GM21515 (cell line): ENCODE data around the gene TEAD4.

Source experiments
- ATAC-seq: cut with Tn5 transposase; IDR thresholded peaks from one replicate; pipeline ENCODE4 v1.9.1; 2021; ENCODE audit not compliant: unreplicated experiment

TEAD4 gene

DNA sequence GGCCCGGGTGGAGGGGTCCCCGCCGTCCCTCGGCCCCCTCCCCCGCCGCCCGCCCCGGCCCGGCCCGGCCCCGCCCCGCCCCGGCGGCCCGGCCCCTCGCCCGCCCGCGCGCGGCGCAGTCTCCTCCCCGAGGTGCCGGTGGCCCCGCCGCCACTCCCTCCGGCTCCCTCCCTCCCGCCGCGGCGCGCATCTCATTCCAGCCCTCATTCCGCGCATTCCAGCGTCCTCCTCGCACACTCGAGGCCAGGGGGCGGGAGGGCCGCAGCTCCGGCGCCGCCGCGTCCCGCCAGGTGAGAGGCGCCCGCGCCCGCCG is at the start of gene TEAD4:
Gene TEAD4 (plus strand): TSS at position 206 of the 313 bp plus-strand sequence.
- no peak for ATAC-seq

DNA sequence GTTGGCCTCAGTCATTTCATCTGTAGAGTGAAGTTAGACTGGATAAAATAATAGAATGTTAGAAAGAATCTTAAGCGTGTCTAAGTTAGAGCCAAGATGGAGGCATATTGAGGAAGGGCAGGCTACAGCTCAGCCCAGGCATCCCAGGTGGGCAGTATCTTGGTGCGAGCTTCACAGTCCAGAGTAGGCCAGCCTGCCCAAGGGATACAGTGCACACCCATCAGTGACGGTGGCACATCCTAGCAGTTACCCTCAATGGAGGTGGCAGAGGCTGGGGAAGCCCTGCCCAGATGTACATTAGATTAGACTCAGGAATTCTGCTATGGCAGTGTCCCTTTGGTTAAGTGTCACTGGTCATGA is 47.0 kb upstream of the TEAD4 start:
- no peak for ATAC-seq

DNA sequence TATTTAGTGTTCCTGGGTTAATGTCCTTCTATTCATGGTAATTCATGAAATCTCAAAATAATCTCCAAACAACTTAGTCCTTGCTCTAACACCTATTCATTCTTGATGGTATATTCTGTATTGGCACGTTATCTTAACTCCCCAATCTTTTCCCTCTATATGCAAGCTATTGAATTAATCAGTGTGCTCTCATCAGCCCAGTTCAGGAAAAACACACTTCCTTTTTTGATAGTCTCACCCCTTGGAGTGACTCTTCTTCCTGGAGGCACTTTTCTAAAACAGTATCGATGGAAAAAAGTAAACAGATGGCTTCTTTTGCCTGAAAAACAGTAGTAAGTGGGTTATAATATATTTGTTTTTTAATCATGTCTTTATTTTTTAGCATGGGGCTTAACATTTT is 39.9 kb upstream of the TEAD4 start:
- ATAC-seq: no peak

DNA sequence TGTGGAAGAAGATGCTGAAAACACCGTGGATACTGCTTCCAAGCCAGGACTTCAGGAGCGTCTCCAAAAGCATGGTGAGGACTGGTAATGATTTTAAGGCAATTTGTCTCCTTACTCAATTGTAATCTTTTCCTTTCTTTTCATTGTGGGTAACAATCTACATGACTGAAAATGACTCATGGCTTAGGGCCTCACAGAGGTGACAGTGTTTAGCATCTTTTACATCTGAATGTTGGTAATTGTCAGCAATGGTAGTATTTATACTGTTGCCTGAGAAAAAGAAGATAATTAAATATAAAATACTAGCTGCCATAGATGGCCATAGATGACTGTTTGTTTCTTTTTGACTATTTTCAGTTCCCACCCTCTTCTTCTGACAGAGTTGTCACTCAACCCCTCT is 36.9 kb upstream of the TEAD4 start:
- ATAC-seq: no peak

DNA sequence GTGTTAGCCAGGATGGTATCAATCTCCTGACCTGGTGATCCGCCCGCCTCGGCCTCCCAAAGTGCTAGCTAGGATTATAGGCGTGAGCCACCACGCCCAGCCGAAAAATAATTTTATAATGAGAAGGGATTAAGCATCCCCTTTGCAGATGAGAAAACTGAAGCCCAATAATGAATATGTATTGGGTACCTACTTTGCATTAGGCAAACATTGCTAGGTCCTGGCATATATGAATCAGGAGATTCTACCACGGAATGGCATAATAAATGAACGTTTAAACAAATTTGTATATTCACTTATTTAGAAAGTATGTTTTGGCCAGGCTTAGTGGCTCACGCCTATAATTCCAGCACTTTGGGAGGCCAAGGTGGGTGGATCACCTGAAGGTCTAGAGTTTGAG is 36.1 kb upstream of the TEAD4 start:
- no peak for ATAC-seq

DNA sequence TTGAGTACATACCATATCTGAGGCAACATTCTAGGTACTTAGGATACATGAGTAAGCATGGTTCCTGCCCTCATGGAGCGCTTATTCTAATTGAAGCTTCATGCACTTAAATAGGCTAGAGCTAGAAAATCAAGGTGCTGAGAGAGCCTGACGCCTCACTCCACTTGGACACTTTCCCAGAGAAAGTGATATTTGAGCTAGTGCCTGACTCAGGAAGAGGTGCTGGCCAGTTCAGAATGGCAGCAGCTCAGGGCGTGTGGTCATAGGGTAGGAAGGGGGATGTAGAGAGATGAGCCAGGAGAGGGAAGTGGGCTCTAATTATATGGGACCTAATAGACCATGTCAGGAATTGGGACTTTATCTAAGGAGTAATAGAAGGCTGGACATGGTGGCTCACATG is 35.2 kb upstream of the TEAD4 start:
- no peak for ATAC-seq

DNA sequence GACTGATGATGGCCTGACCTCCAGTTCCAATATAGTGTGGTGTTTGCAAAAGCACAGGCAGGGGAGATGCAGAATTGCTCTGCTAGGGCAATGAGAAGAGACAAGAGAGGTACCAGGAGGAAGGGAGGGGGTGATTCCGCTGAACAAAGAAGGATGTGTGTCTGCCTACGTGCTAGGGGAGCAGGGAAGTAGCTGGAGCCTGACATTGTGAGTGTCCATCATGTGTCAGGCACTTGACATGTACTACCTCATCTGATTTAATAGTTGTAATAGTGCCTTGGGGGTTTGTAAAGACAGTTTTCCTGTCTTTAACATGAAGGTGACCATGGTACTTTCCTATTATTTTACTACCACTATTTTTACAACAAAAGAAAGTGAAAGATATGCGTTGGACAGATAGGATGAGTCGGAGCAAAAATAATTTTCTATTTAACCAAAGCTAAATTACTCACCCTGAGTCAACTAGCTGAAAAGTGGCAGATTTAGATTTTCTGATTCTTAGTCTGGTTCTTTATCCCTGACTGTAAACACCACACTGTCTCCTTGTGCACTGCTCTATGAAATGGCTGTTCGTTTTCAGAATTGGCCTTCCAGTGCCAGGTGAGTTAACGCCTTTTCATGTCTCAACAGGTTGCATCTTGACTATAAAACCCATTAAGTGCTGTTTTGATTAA is 33.7 kb upstream of the TEAD4 start:
- no peak for ATAC-seq

DNA sequence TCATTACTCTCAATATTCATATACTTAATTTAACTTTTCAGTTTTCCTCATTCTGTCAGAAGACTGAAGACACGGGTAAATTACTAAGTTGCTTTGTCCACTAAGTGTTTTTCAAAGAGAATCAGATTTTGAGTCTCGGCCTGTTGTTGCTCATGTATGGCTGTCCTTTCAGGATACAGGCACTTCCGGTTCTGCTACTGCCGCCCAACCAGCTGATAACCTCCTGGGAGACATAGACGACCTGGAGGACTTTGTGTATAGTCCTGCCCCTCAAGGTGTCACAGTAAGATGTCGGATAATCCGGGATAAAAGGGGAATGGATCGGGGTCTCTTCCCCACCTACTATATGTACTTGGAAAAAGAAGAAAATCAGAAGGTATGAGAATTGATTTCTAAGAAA is 28.3 kb upstream of the TEAD4 start:
- ATAC-seq: no peak

DNA sequence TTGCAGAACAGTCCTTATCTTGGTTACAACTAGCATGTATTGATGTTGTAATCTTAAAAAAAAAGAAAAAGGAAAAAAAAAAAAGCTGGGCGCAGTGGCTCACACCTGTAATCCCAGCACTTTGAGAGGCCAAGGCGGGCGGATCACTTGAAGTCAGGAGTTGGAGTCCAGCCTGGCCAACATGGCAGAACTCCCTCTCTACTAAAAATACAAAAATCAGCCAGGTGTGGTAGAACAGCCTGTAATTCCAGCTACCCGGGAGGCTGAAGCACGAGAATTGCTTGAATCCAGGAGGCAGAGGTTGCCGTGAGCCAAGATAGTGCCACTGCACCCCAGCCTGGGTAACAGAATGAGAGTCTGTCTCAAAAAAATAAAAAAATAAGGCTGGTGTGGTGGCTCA is 25.6 kb upstream of the TEAD4 start:
- ATAC-seq: no peak

DNA sequence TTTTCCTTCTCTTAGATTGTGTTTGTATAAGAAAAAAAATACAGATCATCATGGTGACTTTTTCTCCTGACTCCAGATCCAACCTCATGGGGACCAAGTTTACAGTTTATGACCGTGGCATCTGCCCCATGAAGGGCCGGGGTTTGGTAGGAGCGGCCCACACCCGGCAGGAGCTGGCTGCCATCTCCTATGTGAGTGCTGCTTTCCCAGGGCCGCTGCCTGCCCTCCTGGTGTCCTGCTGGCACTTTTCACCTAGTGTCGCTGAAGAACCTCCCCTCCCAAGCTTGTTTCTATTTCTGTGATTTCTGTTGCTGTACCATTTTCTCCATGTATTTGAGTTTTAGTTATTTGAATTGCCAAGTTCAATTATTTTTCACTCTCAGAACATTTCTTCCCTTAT is 24.8 kb upstream of the TEAD4 start:
- no peak for ATAC-seq

DNA sequence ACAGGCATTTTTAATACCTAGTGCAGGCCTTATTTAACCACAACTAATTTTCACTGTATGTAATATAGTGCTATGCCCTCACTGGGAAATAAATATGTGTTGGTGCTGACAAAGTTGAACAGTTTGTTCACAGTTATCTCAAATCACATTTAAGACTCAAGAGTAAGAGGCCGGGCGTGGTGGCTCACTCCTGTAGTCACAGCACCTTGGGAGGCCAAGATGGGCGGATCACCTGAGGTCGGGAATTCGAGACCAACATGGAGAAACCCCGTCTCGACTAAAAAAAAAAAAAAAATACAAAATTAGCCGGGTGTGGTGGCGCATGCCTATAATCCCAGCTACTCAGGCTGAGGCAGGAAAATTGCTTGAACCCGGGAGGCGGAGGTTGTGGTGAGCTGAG is 22.9 kb upstream of the TEAD4 start:
- ATAC-seq: no peak

DNA sequence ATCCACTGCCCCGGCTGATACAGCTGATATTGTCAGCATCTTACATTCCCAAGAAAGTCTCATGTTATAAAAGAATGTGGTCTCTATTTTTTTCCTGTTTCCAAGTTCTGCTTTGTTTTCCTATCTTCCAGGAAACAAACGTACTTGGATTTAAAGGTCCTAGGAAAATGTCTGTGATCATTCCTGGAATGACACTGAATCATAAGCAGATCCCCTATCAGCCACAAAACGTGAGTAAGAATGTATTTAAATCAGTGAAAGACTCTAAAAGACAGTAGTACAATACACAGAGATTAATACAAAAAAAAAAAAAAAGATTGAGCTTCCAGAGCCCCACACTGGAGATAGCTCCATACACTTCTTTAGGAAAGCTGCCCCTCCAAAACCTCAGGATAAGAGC is 21.7 kb upstream of the TEAD4 start:
- no peak for ATAC-seq

DNA sequence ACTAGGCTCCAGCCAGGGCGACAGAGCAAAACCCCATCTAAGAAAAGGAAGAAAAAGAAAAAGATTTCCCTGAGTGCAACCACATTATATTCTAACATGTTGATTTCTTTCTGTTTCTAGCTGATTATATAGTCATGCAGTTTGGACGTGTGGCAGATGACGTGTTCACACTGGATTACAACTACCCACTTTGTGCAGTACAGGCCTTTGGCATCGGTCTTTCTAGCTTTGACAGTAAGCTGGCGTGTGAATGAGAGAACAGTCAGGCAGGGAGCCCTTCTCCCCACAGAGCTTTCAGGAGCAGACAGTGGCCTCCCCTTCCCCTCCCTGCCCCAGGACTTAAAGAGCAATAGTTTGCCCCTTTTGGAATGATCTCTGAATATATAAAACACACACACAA is 20.0 kb upstream of the TEAD4 start:
- ATAC-seq: no peak

DNA sequence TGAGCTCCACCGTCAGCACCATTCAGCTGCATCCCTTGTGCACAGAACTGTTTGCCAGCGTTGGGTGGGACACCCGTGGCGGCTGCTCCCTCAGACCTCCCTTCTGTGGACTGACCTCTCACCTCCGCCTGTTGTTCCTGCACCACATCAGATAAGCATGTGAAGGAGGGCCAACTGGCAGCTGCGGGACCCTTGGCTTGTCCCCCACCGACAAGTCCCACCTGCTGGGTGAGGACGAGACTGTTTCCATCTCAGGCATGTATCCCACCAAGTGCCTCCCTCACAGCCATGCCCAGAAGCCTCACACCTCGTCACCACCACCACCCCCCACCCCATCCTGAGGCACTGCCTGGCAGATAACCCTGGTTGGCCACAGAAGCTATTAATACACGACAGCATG is 18.6 kb upstream of the TEAD4 start:
- ATAC-seq: no peak

DNA sequence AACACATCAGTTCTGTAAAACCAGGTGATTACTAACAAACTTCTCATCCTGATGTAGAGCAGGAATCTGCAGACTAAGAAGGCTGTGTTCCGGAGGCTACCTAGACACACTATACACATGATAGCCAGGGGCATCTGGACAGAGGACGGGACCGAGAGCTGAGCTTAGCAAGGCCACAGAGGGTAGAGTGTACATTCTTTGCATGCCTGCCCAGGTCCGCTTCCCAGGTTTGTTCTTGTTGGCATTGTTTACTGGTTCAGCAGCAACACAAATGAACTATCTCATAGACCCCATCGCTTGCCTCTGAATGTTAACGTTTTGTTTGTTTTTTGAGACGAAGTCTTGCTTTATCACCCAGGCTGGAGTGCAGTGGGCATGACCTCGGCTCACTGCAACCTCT is 17.7 kb upstream of the TEAD4 start:
- no peak for ATAC-seq

DNA sequence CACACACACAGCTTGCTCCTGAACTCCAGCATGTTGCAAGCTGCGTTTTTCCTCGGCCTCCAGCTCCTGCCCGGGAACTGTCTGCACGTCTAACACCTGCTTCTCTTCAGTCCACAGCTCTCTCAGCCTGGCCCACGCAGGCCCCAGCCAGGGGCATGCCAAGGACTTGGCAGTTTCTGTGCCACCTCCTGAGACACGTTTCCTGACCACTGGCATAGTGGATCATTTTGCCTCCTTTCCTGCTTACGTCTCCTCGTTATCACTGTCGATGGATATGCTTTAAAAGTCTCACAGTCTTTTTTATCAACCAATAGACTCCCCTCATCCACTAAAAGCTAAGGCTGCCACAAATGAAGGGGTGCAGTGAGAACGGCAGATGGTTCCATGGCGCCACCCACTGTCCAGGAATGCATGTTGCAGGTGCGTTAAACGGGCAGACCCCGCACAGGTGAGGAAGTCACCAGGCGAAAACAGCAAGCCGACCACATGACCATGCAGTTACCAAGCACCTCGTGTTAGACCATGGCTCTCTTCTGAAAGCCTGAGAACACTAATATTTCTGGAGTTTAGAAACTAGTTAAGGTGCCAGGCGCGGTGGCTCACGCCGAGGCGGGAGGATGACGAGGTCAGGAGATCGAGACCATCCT is 14.7 kb upstream of the TEAD4 start:
- no peak for ATAC-seq

DNA sequence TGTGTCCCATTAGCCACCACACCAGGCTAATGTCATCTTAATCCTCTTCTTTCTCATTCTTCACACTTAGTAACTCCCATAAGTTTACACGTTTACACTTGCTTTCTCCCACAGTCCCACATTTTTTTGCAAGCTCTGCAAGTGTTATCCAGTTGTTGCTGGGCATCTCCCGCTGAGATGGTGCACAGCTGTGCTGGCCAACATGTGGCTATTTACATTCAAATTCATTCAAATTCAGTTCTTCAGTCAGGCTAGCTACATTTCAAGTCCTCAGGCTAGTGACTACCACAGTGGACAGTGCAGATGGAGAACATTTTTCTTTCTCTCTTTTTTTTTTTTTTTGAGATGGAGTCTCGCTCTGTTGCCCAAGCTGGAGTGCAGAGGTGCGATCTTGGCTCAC is 9.8 kb upstream of the TEAD4 start:
- ATAC-seq: no peak

DNA sequence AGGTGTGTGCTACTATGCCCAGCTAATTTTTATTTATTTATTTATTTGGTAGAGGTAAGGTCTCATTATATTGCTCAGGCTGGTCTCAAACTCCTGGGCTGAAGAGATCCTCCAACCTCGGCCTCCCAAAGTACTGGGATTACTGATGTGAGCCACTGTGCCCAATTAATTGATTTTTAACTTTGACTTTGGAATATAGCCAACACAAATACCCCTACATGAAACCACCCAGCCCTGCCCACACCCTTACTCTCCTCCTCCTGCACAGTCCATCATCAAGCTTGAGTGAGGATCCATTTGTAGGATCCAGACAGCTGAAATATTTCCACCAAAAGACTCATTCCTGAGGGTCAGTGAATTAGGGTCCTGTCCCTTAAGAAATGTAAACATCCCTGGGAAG is 3.3 kb upstream of the TEAD4 start:
- no peak for ATAC-seq

DNA sequence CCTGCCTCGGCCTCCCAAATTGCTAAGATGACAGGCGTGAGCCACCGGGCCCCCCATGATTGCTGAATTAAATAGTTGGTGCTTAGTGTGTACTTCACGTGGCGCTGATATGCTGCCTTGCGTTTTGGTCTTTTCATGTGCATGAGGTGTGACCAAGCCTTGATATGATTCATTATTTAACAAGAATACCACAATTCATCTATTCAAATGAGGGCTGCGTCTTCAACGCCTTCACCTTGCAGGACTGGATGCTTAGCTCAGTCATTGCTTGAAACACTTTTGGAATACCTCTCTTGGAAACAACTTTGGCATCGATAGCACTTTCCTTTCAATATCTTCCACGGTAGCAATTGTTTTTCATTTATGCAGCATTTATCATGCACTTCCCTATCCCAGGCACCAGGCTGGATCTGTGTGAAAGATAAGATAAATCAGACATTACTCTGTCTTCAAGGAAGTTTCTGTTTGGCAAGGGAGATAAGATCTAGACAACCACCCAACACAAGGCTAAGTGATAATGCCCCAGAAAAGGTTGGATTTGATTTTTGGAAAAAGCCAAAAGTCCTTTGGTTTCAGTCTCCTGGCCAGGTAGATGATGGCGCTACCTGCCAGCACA is 1.3 kb upstream of the TEAD4 start:
- no peak for ATAC-seq

DNA sequence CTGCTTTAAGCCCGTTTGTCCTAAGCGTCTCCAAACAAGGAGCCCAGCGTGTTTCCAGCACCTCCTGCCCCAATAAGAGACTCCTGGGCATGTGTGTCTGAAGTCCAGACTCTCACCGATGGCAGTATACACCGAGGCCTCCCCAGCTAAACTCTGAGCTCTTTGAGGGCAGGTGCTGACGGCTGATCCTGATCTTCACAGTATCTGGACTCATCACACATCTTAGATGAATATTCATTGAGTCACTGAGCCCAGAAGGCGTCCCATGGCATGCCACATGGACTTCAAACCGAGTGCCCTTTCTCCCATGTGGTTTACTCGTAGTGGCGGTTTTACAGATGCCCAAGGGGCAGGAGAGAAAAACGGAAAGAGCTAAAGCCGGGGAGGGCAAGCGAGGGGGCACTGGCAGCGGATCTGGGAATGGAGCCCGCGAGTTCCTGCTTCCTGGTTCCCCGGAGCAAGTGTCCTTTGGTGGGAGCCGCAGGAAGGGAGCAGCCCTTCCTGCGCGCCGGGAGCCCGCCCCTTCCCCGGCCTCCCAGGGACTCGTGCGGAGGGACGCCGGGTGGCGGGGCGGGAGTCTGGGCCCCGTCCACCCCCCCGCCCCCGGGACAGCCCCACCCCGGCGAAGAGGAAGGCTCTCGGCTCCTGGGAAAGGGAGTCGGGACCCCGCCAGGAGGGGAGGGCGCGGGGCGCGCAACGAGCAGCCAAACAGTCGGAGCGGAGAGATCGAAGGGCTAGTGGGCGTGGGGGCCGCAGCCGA is 585 bp upstream of the TEAD4 start:
- no peak for ATAC-seq

DNA sequence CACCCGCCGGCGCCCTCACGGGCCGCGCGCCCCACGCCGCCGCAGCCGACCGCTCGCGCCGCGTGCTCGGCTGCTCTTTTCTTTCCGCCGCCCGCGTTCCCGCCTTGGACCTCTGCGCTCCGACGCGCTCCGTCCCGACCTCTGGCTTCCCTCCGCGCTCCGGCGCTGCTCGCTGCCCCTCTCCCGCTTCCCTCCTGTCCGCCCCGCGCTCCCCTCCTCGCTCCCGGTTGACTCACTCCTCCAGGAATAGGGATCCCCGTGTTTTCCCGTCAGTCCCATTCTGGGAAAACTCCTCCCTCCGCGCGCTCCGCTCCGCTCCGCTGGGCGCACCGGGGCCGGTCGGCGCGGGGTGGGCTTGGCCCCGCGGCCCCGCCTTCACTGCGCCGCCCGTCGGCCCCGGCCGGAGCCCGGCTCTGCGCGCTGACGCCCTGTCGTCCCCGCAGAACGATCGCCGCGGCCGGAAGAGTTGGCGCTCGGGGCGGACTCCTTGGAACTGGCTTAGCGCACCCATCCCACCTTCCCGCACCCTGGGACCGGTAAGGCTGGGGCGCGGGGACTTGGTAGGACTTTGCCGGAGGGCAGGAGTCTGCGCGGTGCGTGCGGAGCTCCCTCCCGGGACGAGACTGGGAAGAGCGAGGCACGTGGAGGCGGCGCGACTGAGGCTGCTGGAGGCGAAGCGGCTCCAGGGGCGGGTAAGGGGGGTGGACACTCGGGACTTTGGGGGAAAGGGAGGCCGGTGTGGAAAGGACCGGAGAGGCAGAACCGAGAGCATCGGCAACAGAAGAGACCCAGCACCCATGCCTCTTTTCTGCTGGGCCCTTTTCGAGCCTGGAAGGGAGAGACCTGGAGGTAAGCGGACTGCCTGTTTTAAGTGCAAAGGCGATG is 550 bp downstream of the TEAD4 start:
- ATAC-seq: no peak
